GM10248 (cell line): ENCODE data around the gene GSTM1.

ENCODE experiments used
- CTCF ChIA-PET: fragments of 300-600 bp; sonication (Branson Sonifier 250); formaldehyde crosslinking; extraction: SDS; loops from one replicate; lab custom pipeline; 2021; ENCODE audit warnings: antibody characterized with exemption; lab: Yijun Ruan, JAX
- POLR2A ChIA-PET: fragments of 350-650 bp; sonication (Branson Sonifier 250); formaldehyde crosslinking; extraction: SDS; loops from one replicate; lab custom pipeline; 2020; ENCODE audit warnings: antibody characterized with exemption; lab: Yijun Ruan, JAX
- DNase-seq: peaks from one replicate; pipeline ENCODE4 v3.0.0; 2012; ENCODE audit errors: extremely low spot score
- TF ChIP-seq, protein P1 (sequence below): IDR thresholded peaks from 2 replicates; pipeline ENCODE4 v1.5.1; 2012; ENCODE audit warnings: mild to moderate bottlenecking, low read depth; ENCODE audit errors: extremely low read depth, missing control alignments, control extremely low read depth

GSTM1 gene

DNA sequence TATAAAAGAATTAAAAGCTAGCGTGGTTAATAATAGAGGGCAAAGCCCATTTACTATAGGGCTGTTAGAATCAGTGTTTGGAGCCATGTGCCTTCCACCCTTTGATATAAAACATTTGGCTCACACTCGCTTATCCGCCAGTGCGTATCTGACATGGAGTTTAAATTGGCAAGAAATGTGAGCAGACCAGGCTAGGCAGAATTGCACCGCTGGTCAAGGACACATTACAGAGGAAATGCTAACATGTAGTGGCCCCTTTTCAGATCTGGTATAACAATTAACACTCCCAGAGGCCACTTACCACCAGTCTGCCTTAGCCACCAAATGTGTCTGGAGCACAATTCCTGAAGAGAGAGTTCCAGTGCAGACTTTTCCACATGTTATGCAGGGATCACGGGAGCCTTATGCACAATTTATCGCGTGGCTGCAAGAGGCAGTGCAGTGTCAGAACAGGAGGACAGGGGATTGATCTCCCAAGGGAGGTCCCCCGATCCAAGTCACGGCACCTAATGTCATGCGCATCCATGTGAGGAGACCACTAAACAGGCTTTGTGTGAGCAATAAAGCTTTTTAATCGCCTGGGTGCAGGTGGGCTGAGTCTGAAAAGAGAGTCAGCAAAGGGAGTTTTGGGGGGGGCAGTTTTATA, 39.2 kb downstream of the GSTM1 start:
- no peak for DNase-seq
- POLR2A ChIA-PET = no interaction called here
- TF ChIP-seq, protein P1, sequence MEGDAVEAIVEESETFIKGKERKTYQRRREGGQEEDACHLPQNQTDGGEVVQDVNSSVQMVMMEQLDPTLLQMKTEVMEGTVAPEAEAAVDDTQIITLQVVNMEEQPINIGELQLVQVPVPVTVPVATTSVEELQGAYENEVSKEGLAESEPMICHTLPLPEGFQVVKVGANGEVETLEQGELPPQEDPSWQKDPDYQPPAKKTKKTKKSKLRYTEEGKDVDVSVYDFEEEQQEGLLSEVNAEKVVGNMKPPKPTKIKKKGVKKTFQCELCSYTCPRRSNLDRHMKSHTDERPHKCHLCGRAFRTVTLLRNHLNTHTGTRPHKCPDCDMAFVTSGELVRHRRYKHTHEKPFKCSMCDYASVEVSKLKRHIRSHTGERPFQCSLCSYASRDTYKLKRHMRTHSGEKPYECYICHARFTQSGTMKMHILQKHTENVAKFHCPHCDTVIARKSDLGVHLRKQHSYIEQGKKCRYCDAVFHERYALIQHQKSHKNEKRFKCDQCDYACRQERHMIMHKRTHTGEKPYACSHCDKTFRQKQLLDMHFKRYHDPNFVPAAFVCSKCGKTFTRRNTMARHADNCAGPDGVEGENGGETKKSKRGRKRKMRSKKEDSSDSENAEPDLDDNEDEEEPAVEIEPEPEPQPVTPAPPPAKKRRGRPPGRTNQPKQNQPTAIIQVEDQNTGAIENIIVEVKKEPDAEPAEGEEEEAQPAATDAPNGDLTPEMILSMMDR = no peak
- CTCF ChIA-PET = no interaction called here

- ChIA-PET CTCF (interaction anchor here (1.1 to 2.1 kb wide), 2 partner anchors 25 to 88 kb away, joined by 3 to 11 read pairs; no protein-coding TSS in a partner anchor), POLR2A (no interaction called here)
- DNase-seq = no peak
- TF ChIP-seq, protein P1 = no peak
Observed at GRCh38 chr1:109728870-109729269, 41.3 kb downstream of the GSTM1 start.

DNA sequence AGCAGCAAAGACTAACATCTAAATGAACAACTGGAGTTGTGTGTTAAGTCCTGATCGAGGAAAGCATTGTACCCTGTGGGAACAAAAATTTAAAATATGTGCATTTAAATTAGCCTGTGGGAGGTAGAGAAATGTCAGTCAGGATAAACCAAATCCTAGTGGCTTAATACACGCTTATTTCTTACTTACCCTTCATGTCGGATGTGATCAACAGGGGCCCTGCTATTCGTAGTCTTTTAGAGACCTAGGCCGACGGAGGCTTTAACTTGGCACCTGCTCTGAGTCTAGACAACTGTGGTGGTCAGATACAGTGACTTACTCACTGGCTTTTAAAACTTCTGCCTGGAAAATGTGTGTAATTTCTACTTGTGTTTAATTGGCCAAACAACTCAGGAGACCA, 43.0 kb downstream of the GSTM1 start:
- TF ChIP-seq, protein P1 = no peak
- CTCF ChIA-PET = no interaction called here
- no peak for DNase-seq
- POLR2A ChIA-PET = no interaction called here

GRCh38 chr1:109732390-109732881, 44.8 kb downstream of the GSTM1 start:
- ChIA-PET CTCF (no interaction called here), POLR2A (no interaction called here)
- TF ChIP-seq, protein P1 = no peak
- DNase-seq = no peak

DNA sequence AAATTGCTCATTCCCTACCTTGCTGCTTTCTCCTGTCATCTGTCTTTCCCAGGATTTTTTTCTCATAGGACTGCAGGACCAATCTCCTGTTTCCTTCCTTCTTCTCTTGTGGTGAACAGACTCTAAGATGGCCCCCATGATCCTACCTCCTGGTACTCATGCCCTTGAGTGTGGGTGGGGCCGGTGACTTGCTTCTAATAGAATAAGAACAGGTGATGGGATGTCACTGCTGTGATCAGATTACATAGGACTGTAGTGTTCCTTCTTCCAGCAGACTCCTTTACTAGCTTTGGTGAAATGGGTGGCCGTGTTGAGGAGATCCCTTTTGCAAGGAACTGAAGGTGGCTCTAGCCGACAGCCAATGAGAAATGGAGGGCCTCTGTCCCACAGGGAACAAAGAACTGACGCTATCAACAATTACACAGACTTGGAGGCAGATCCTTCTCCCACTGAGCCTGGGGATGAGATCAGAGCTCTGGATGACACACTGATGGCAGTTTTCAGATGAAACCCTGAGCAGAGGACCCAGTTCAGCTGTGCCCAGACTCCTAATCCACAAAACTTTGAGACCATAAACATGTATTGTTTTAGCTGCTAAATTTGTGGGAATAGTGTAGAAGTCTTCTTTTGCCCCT, 45.7 kb downstream of the GSTM1 start:
- CTCF ChIA-PET = interaction anchor here (0.7 to 2.8 kb wide), 8 partner anchors 12 to 437 kb away, joined by 3 to 13 read pairs (median 4); partner anchors contain the start of genes AHCYL1 and GSTM5
- no peak for DNase-seq

More for the DNA sequence above, 45.7 kb downstream of the GSTM1 start:
- TF ChIP-seq, protein P1 = no peak
- POLR2A ChIA-PET = no interaction called here
